ENCODE data around the gene FYTTD1. TPM values are rescaled to one million over a fixed set of nuclear protein-coding genes. Genes with fewer than 3 reads are reported as not detected.

The FYTTD1 gene
- total and polyA plus RNA-seq, 7 experiments from 2014 or later = 45.6 to 102 (median 60.0) TPM

GRCh38 chr3:197796087-197796486, 46.4 kb downstream of the FYTTD1 start:
- intact Hi-C loops (cut with micrococcal nuclease) = loop anchor here in 1 of 2 donors (10.0 kb wide), 1 partner anchor 159 kb away; the partner anchor contains the start of gene RPL35A
- Mint-ChIP-seq H3K9me3 (no peaks in the 10 kb centered on the region), H3K4me3 (peak overlapping the region in 4 of 10 donors; percentile 2 to 54 (median 28)), H3K4me1 (peaks cover 42 to 81% (median 66%) of the 10 kb centered on the region in 7 donors), H3K36me3 (peaks cover 0 to 5% (median 0%) of the 10 kb centered on the region in 5 donors), H3K27ac (peak overlapping the region in 4 of 9 donors; percentile 12 to 34 (median 18)), H3K27me3 (no peaks in the 10 kb centered on the region)
- Histone ChIP-seq H3K4me3 (ENCODE audit: low read length) (no peak overlapping the region), H3K9me3 (ENCODE audit: control insufficient read depth in 2 of 3, low read length in 3 of 3) (no peaks in the 10 kb centered on the region), H3K27ac (ENCODE audit: low read depth, low read length) (no peak overlapping the region), H3K4me1 (ENCODE audit: control insufficient read depth in 2 of 2, insufficient read depth in 2 of 2, low read length in 2 of 2) (peaks cover 11 to 17% of the 10 kb centered on the region in 2 donors), H3K27me3 (ENCODE audit: control insufficient read depth in 2 of 2, insufficient read depth in 2 of 2, low read length in 2 of 2) (no peaks in the 10 kb centered on the region), H3K36me3 (ENCODE audit: control insufficient read depth in 2 of 3, insufficient read depth in 3 of 3, low read length in 3 of 3) (peaks cover 0 to 8% (median 0%) of the 10 kb centered on the region in 3 experiments)
- CTCF ChIA-PET = no interaction called here
- ATAC-seq (no peak), DNase-seq (no peak)
- POLR2A ChIA-PET = no interaction called here

GRCh38 chr3:197798863-197799262, 49.2 kb downstream of the FYTTD1 start:
- no peaks in the 10 kb centered on the region for H3K9me3 ChIP-seq (ENCODE audit: control insufficient read depth in 2 of 3, low read length in 3 of 3)
- no peak for DNase-seq
- H3K9me3 Mint-ChIP-seq = no peaks in the 10 kb centered on the region
- H3K27me3 Mint-ChIP-seq = no peaks in the 10 kb centered on the region
- ChIA-PET CTCF (interaction anchor here (0.5 kb wide), 1 partner anchor 29 kb away, joined by 3 read pairs; no protein-coding TSS in a partner anchor), POLR2A (no interaction called here)
- intact Hi-C loops (cut with micrococcal nuclease) = loop anchor here in 1 of 2 donors (10.0 kb wide), 1 partner anchor 156 kb away; the partner anchor contains the start of gene RPL35A
- H3K27me3 ChIP-seq (ENCODE audit: control insufficient read depth in 2 of 2, insufficient read depth in 2 of 2, low read length in 2 of 2) = no peaks in the 10 kb centered on the region
- H3K36me3 Mint-ChIP-seq = peaks cover 0 to 5% (median 0%) of the 10 kb centered on the region in 5 donors
- no peak overlapping the region for H3K4me3 Mint-ChIP-seq
- no peak overlapping the region for H3K27ac ChIP-seq (ENCODE audit: low read depth, low read length)
- peak overlapping the region in 2 of 9 donors; percentile 23 to 43 for H3K27ac Mint-ChIP-seq
- no peak overlapping the region for H3K4me3 ChIP-seq (ENCODE audit: low read length)
- peaks cover 14 to 23% of the 10 kb centered on the region in 2 donors for H3K4me1 ChIP-seq (ENCODE audit: control insufficient read depth in 2 of 2, insufficient read depth in 2 of 2, low read length in 2 of 2)
- no peak for ATAC-seq
- H3K4me1 Mint-ChIP-seq = peaks cover 55 to 87% (median 76%) of the 10 kb centered on the region in 7 donors
- H3K36me3 ChIP-seq (ENCODE audit: control insufficient read depth in 2 of 3, insufficient read depth in 3 of 3, low read length in 3 of 3) = no peaks in the 10 kb centered on the region

- Mint-ChIP-seq H3K9me3 (no peaks in the 10 kb centered on the region), H3K27me3 (no peaks in the 10 kb centered on the region), H3K27ac (peak overlapping the region in 1 of 9 donors; percentile 42), H3K36me3 (peaks cover 0 to 5% (median 0%) of the 10 kb centered on the region in 5 donors), H3K4me3 (peak overlapping the region in 1 of 10 donors; percentile 17), H3K4me1 (peaks cover 42 to 77% (median 67%) of the 10 kb centered on the region in 7 donors)
- H3K36me3 ChIP-seq (ENCODE audit: control insufficient read depth in 2 of 3, insufficient read depth in 3 of 3, low read length in 3 of 3) = no peaks in the 10 kb centered on the region
- no peak overlapping the region for H3K4me3 ChIP-seq (ENCODE audit: low read length)
- ATAC-seq (no peak), DNase-seq (no peak)
- ChIA-PET POLR2A (interaction anchor here (1.6 kb wide), 1 partner anchor 9 kb away, joined by 4 read pairs; the partner anchor contains the start of gene LRCH3), CTCF (no interaction called here)
- H3K27ac ChIP-seq (ENCODE audit: low read depth, low read length) = no peak overlapping the region
- H3K9me3 ChIP-seq (ENCODE audit: control insufficient read depth in 2 of 3, low read length in 3 of 3) = no peaks in the 10 kb centered on the region
- H3K4me1 ChIP-seq (ENCODE audit: control insufficient read depth in 2 of 2, insufficient read depth in 2 of 2, low read length in 2 of 2) = peaks cover 13 to 21% of the 10 kb centered on the region in 2 donors
- intact Hi-C loops (cut with micrococcal nuclease) = no loop called here
- H3K27me3 ChIP-seq (ENCODE audit: control insufficient read depth in 2 of 2, insufficient read depth in 2 of 2, low read length in 2 of 2) = no peaks in the 10 kb centered on the region
Measured at GRCh38 chr3:197800379-197800778, 50.7 kb downstream of the FYTTD1 start.

GRCh38 chr3:197801891-197802778, 52.5 kb downstream of the FYTTD1 start:
- POLR2A ChIA-PET = interaction anchor here (1.6 kb wide), 1 partner anchor 11 kb away, joined by 4 read pairs; the partner anchor contains the start of gene LRCH3
- Mint-ChIP-seq H3K36me3 (peaks cover 0 to 4% (median 0%) of the 10 kb centered on the region in 5 donors), H3K4me3 (peak overlapping the region in 7 of 10 donors; percentile 12 to 35 (median 19)), H3K27me3 (no peaks in the 10 kb centered on the region), H3K4me1 (peaks cover 35 to 59% (median 53%) of the 10 kb centered on the region in 7 donors), H3K9me3 (no peaks in the 10 kb centered on the region), H3K27ac (peak overlapping the region; percentile 44 to 81 (median 57))
- CTCF ChIA-PET = interaction anchor here (0.7 to 1.3 kb wide), 4 partner anchors 12 to 57 kb away, joined by 3 to 6 read pairs (median 4); no protein-coding TSS in a partner anchor
- no peaks in the 10 kb centered on the region for H3K9me3 ChIP-seq (ENCODE audit: control insufficient read depth in 2 of 3, low read length in 3 of 3)
- H3K4me1 ChIP-seq (ENCODE audit: control insufficient read depth in 2 of 2, insufficient read depth in 2 of 2, low read length in 2 of 2) = peaks cover 13 to 21% of the 10 kb centered on the region in 2 donors
- no peaks in the 10 kb centered on the region for H3K36me3 ChIP-seq (ENCODE audit: control insufficient read depth in 2 of 3, insufficient read depth in 3 of 3, low read length in 3 of 3)
- peak; percentile 78 for ATAC-seq
- no peak overlapping the region for H3K4me3 ChIP-seq (ENCODE audit: low read length)
- DNase-seq = peak in 5 of 9 donors; percentile 30 to 39 (median 34)
- H3K27me3 ChIP-seq (ENCODE audit: control insufficient read depth in 2 of 2, insufficient read depth in 2 of 2, low read length in 2 of 2) = no peaks in the 10 kb centered on the region
- H3K27ac ChIP-seq (ENCODE audit: low read depth, low read length) = no peak overlapping the region
- intact Hi-C loops (cut with micrococcal nuclease) = loop anchor here (1.0 to 2.0 kb wide), 7 partner anchors 9 to 203 kb away; partner anchors contain the start of genes FYTTD1 (in 2 of the 2) and LRCH3 (in 1 of the 2)

- H3K9me3 ChIP-seq (ENCODE audit: control insufficient read depth in 2 of 3, low read length in 3 of 3) = no peaks in the 10 kb centered on the region
- Mint-ChIP-seq H3K27ac (peak overlapping the region in 4 of 9 donors; percentile 43 to 71 (median 54)), H3K27me3 (no peaks in the 10 kb centered on the region), H3K4me1 (peaks cover 33 to 61% (median 55%) of the 10 kb centered on the region in 7 donors), H3K9me3 (no peaks in the 10 kb centered on the region), H3K36me3 (peaks cover 0 to 9% (median 6%) of the 10 kb centered on the region in 5 donors), H3K4me3 (peak overlapping the region in 1 of 10 donors; percentile 28)
- no peaks in the 10 kb centered on the region for H3K36me3 ChIP-seq (ENCODE audit: control insufficient read depth in 2 of 3, insufficient read depth in 3 of 3, low read length in 3 of 3)
- DNase-seq (peak in 1 of 9 donors; percentile 18), ATAC-seq (no peak)
- POLR2A ChIA-PET = interaction anchor here (1.0 kb wide), 1 partner anchor 14 kb away, joined by 4 read pairs; no protein-coding TSS in a partner anchor
- H3K27ac ChIP-seq (ENCODE audit: low read depth, low read length) = no peak overlapping the region
- intact Hi-C loops (cut with micrococcal nuclease) = loop anchor here (1.0 to 2.0 kb wide), 7 partner anchors 10 to 204 kb away; partner anchors contain the start of genes FYTTD1 (in 2 of the 2) and LRCH3 (in 1 of the 2)
- CTCF ChIA-PET = interaction anchor here (0.7 to 1.3 kb wide), 3 partner anchors 11 to 54 kb away, joined by 3 to 4 read pairs (median 3); no protein-coding TSS in a partner anchor
- peaks cover 13 to 19% of the 10 kb centered on the region in 2 donors for H3K4me1 ChIP-seq (ENCODE audit: control insufficient read depth in 2 of 2, insufficient read depth in 2 of 2, low read length in 2 of 2)
- no peaks in the 10 kb centered on the region for H3K27me3 ChIP-seq (ENCODE audit: control insufficient read depth in 2 of 2, insufficient read depth in 2 of 2, low read length in 2 of 2)
- H3K4me3 ChIP-seq (ENCODE audit: low read length) = no peak overlapping the region
Measured at GRCh38 chr3:197802779-197803459, 53.2 kb downstream of the FYTTD1 start.

- DNase-seq (no peak), ATAC-seq (no peak)
- H3K9me3 ChIP-seq (ENCODE audit: control insufficient read depth in 2 of 3, low read length in 3 of 3) = no peaks in the 10 kb centered on the region
- no peak overlapping the region for H3K27ac ChIP-seq (ENCODE audit: low read depth, low read length)
- Mint-ChIP-seq H3K4me1 (peaks cover 33 to 63% (median 58%) of the 10 kb centered on the region in 7 donors), H3K9me3 (no peaks in the 10 kb centered on the region), H3K36me3 (peaks cover 0 to 9% (median 8%) of the 10 kb centered on the region in 5 donors), H3K27me3 (no peaks in the 10 kb centered on the region), H3K27ac (no peak overlapping the region), H3K4me3 (no peak overlapping the region)
- H3K4me3 ChIP-seq (ENCODE audit: low read length) = no peak overlapping the region
- no peaks in the 10 kb centered on the region for H3K27me3 ChIP-seq (ENCODE audit: control insufficient read depth in 2 of 2, insufficient read depth in 2 of 2, low read length in 2 of 2)
- POLR2A ChIA-PET = no interaction called here
- intact Hi-C loops (cut with micrococcal nuclease) = no loop called here
- CTCF ChIA-PET = interaction anchor here (0.5 kb wide), 1 partner anchor 24 kb away, joined by 4 read pairs; no protein-coding TSS in a partner anchor
- H3K4me1 ChIP-seq (ENCODE audit: control insufficient read depth in 2 of 2, insufficient read depth in 2 of 2, low read length in 2 of 2) = peaks cover 13 to 17% of the 10 kb centered on the region in 2 donors
- no peaks in the 10 kb centered on the region for H3K36me3 ChIP-seq (ENCODE audit: control insufficient read depth in 2 of 3, insufficient read depth in 3 of 3, low read length in 3 of 3)
Measured at GRCh38 chr3:197804511-197804910, 54.8 kb downstream of the FYTTD1 start.
